ENCODE data around the gene HAAO.

- TF ChIP-seq, protein P1, sequence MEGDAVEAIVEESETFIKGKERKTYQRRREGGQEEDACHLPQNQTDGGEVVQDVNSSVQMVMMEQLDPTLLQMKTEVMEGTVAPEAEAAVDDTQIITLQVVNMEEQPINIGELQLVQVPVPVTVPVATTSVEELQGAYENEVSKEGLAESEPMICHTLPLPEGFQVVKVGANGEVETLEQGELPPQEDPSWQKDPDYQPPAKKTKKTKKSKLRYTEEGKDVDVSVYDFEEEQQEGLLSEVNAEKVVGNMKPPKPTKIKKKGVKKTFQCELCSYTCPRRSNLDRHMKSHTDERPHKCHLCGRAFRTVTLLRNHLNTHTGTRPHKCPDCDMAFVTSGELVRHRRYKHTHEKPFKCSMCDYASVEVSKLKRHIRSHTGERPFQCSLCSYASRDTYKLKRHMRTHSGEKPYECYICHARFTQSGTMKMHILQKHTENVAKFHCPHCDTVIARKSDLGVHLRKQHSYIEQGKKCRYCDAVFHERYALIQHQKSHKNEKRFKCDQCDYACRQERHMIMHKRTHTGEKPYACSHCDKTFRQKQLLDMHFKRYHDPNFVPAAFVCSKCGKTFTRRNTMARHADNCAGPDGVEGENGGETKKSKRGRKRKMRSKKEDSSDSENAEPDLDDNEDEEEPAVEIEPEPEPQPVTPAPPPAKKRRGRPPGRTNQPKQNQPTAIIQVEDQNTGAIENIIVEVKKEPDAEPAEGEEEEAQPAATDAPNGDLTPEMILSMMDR (IDR thresholded peaks at IDR 0.05; ENCODE audit: low read length) = no peak
- no peak for TF ChIP-seq EZH2 (optimal IDR thresholded peaks at IDR 0.05; ENCODE audit: low read depth, low read length)
Observed at GRCh38 chr2:42841344-42841743, 49.0 kb upstream of the HAAO start.

All from MM.1S (cell line).